Measurements from ENCODE around the gene APOC4.

The APOC4 gene

DNA sequence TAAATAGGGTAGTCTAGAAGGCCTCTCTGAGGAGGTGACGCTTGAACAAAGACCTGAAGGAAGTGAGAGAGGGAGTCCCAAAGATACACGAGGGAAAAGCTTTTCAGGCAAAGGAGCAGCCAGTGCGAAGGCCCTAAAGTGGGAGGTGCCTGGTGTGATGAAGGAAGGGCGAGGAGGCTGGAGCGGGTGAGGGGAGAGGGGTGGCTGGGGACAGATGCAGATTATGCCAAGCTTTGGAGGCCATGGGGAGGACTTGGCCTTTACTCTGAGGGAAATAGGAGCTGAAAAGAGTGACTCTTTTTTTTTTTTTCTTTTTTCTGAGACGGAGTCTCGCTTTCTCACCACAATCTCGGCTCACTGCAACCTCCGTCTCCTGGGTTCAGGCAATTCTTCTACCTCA, 16.1 kb downstream of the APOC4 start:
- no peaks in the 10 kb centered on the region for H3K4me1 ChIP-seq
- H3K27me3 ChIP-seq, result no peaks in the 10 kb centered on the region
- peaks cover 11% of the 10 kb centered on the region for H3K36me3 ChIP-seq
- H3K9me3 ChIP-seq, result no peaks in the 10 kb centered on the region
- DNase-seq, result no peak
- no peak overlapping the region for H3K4me3 ChIP-seq (ENCODE audit: low read depth, low read length)
- TF ChIP-seq, protein P1, sequence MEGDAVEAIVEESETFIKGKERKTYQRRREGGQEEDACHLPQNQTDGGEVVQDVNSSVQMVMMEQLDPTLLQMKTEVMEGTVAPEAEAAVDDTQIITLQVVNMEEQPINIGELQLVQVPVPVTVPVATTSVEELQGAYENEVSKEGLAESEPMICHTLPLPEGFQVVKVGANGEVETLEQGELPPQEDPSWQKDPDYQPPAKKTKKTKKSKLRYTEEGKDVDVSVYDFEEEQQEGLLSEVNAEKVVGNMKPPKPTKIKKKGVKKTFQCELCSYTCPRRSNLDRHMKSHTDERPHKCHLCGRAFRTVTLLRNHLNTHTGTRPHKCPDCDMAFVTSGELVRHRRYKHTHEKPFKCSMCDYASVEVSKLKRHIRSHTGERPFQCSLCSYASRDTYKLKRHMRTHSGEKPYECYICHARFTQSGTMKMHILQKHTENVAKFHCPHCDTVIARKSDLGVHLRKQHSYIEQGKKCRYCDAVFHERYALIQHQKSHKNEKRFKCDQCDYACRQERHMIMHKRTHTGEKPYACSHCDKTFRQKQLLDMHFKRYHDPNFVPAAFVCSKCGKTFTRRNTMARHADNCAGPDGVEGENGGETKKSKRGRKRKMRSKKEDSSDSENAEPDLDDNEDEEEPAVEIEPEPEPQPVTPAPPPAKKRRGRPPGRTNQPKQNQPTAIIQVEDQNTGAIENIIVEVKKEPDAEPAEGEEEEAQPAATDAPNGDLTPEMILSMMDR (IDR thresholded peaks at IDR 0.05; ENCODE audit: low read depth, low read length), result no peak

DNA sequence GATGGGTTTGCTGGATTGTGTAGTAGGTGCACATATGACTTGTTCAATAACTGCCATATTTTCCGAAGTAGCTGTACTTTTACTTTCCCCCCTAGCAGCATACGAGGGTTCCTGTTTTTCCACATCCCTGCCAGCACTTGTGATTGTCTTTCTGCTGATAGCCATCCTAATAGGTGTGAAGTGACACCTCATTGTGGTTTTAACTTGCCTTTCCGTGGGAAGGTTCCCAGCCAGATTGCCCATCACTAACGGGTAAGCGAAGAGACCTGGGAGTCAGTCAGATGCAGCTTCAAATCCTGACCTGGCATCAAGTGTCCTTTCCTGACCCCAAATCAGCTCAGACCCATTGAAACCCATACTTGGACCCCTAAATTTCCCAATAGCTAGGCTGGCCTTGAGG, 17.7 kb downstream of the APOC4 start:
- no peaks in the 10 kb centered on the region for H3K27me3 ChIP-seq
- H3K4me3 ChIP-seq (ENCODE audit: low read depth, low read length), result no peak overlapping the region
- DNase-seq, result no peak
- TF ChIP-seq, protein P1 (IDR thresholded peaks at IDR 0.05; ENCODE audit: low read depth, low read length), result no peak
- no peaks in the 10 kb centered on the region for H3K4me1 ChIP-seq
- no peaks in the 10 kb centered on the region for H3K9me3 ChIP-seq
- H3K36me3 ChIP-seq, result peaks cover 14% of the 10 kb centered on the region

DNA sequence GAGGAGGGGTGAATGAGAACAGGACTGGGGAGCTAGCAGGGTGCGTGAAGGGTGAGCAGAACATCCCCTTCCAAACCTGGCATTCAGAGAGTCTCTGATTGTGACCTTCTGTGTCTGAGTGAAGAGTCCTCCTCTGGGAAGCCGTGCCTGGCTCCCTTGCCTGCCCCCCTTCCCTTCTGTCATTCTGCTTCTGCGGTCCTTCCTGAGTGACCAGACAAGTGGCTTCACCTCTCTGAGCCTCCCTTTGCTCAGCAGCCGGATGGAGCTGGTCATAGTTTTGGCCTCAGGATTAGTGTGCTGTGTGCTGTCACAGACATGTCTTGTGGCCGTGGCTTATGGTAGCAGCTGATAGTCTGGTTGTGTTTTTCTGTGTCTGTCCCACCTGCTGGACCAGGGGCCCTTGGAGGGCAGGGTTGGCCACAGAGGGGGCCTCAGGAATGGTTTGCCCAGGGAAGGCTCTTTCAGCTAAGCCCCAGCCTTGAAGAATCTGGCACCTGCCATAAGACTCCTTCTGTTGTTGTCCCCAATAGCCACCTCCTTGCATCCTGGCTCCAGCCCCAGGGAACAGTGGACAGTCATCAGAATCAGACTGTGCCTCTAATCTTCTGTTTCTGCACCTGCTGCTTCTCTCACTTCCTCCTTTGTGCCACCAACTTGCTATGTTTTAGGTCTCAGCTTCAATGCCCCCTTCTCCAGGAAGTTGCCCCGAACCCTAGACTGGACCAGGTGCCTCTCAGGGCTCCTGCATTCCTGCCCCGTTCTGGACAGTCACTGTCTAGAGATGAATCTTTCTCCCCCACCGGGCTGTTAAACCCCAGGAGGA, 19.1 kb downstream of the APOC4 start:
- Histone ChIP-seq H3K4me3 (ENCODE audit: low read depth, low read length) (no peak overlapping the region), H3K27me3 (no peaks in the 10 kb centered on the region), H3K36me3 (peaks cover 18% of the 10 kb centered on the region), H3K4me1 (no peaks in the 10 kb centered on the region), H3K9me3 (no peaks in the 10 kb centered on the region)
- no peak for DNase-seq
- TF ChIP-seq, protein P1 (IDR thresholded peaks at IDR 0.05; ENCODE audit: low read depth, low read length), result no peak

DNA sequence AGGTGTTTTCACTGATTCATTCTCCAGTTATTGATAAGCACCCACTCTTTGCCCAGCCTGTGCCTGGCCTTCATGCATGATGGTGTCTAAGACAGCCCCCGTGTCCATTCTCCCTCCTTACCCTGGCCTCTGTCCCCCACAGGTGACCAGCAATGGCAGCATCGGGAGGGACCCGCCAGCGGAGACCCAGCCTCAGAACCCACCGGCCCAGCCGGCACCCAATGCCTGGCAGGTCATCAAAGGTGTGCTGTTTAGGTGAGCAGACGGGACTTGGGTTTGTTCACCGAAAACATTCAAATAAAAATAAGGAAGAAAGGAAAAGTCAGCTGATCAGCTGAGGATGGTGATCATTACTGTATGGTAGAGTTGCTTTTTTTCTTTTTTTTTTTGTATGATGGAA, 19.8 kb downstream of the APOC4 start:
- TF ChIP-seq, protein P1 (IDR thresholded peaks at IDR 0.05; ENCODE audit: low read depth, low read length), result no peak
- Histone ChIP-seq H3K4me3 (ENCODE audit: low read depth, low read length) (no peak overlapping the region), H3K36me3 (peaks cover 18% of the 10 kb centered on the region), H3K9me3 (no peaks in the 10 kb centered on the region), H3K27me3 (no peaks in the 10 kb centered on the region), H3K4me1 (no peaks in the 10 kb centered on the region)
- DNase-seq, result no peak

DNA sequence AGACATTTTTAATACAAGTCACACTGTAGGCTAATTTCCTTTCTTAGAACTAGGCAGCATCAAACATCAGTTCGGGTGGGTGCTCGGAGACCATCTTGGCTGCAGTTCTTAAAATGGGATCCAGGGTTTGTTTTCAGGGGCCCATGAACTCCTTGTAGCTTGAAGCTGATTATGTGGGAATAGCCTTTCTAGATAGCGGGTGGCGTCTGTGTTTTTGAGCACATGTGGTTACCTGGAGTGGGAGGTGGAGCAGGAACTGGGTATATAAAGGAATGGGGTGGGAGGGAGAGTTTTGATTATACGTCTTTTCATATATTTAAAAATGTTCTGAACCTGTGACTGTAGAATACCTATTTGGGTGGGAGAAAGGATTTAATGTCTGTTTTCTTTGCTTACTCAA, 26.1 kb downstream of the APOC4 start:
- Histone ChIP-seq H3K9me3 (no peaks in the 10 kb centered on the region), H3K27me3 (no peaks in the 10 kb centered on the region), H3K4me1 (no peaks in the 10 kb centered on the region), H3K4me3 (ENCODE audit: low read depth, low read length) (no peak overlapping the region), H3K36me3 (peaks cover 19% of the 10 kb centered on the region)
- no peak for DNase-seq
- TF ChIP-seq, protein P1 (IDR thresholded peaks at IDR 0.05; ENCODE audit: low read depth, low read length), result no peak

DNA sequence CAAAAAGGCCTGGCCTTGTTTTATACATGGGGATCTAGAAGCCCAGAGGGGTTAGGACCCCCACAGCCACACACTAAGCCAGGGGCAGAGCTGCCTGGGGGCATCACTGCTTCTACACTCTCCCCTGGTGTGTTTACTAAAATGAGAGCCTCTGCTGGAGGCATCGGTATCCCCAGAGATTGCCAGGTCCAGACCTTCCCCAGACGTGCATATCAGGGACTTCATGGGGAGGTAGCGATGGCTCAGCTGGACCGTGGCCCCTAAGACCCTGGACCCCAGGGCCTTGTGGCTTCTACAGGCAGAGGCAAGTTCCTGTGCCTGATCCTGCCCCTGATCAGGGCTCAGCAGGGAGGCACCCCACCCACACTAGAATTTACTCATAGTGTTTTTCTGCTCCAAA, 26.6 kb downstream of the APOC4 start:
- DNase-seq, result no peak
- H3K9me3 ChIP-seq, result no peaks in the 10 kb centered on the region
- peaks cover 21% of the 10 kb centered on the region for H3K36me3 ChIP-seq
- no peaks in the 10 kb centered on the region for H3K4me1 ChIP-seq
- no peaks in the 10 kb centered on the region for H3K27me3 ChIP-seq
- H3K4me3 ChIP-seq (ENCODE audit: low read depth, low read length), result no peak overlapping the region
- TF ChIP-seq, protein P1 (IDR thresholded peaks at IDR 0.05; ENCODE audit: low read depth, low read length), result no peak
